H1 (cell line): ENCODE data around the gene GALNT18. TPM values are rescaled to one million over a fixed set of nuclear protein-coding genes. Genes with fewer than 3 reads are reported as not detected.

Experiments used
- CBX5 ChIP-seq: fragments of 300-800, 300-1000 bp; sonication (generic); IDR thresholded peaks from 2 replicates; pipeline ENCODE4 v1.7.1; 2016; ENCODE audit warnings: antibody characterized with exemption, low read length, low read depth
- JUND ChIP-seq: IDR thresholded peaks from 2 replicates; pipeline ENCODE4 v1.6.1; 2011; ENCODE audit warnings: mild to moderate bottlenecking, improper control_type of control experiment, low read length
- SP4 ChIP-seq: IDR thresholded peaks from 2 replicates; pipeline ENCODE4 v1.6.1; 2012; ENCODE audit warnings: low read length, inconsistent platforms
- TAF1 ChIP-seq: IDR thresholded peaks from 2 replicates; pipeline ENCODE4 v1.6.1; 2011; ENCODE audit warnings: mild to moderate bottlenecking, low read depth, low read length
- ZNF274 ChIP-seq: IDR thresholded peaks from 2 replicates; pipeline ENCODE4 v1.7.0; 2012; ENCODE audit warnings: low read length, borderline replicate concordance; ENCODE audit errors: extremely low read depth
- polyA plus RNA-seq, 7 experiments: library from polyadenylated mRNA; depleted of rRNA in 3 of 7; stranded (reverse) in 5 of 7; unstranded in 2 of 7; fragments of >200 nt in 5 of 7; fragments of 200-250 nt in 2 of 7; gene quantifications; 1 replicate in 5 of 7; 2 replicates in 1 of 7; 4 replicates in 1 of 7; pipeline versions ENCODE4 v1.2.1 to v1.2.3, GENCODE V29; 2011 to 2013; ENCODE audit warnings: missing spikeins in 2 of 7, mixed read lengths in 2 of 7
- total RNA-seq: library from RNA; stranded (reverse); fragmentation: NEBNext Ultra II Directional; extraction: Animal tissue kit (Norgen Biotek cat#: 25700); gene quantifications from 2 replicates; pipeline ENCODE4 v1.2.1, GENCODE V29; 2021

GALNT18 gene
- total and polyA plus RNA-seq, 2 of the 8 experiments (the other 6 are each of a cell fraction or from before 2014, with no cell fraction given) = 6.0 to 9.4 TPM

GRCh38 chr11:11587122-11587521, 34.7 kb downstream of the GALNT18 start (continued):
- no peak for TF ChIP-seq CBX5
- TF ChIP-seq TAF1 = no peak
- TF ChIP-seq JUND = no peak
- no peak for TF ChIP-seq ZNF274
- TF ChIP-seq SP4 = no peak
